ENCODE measurements around the gene SLC25A23. TPM values are rescaled to one million over a fixed set of nuclear protein-coding genes. Genes with fewer than 3 reads are reported as not detected.
A peak's percentile ranks its signal among the peaks of the same experiment; 100 is the strongest.

SLC25A23 gene
- total and polyA plus RNA-seq, 9 of the 15 experiments (the other 6 are each of a cell fraction or from before 2014, with no cell fraction given), result 6.1 to 72.0 (median 26.6) TPM

- Histone ChIP-seq H3K9me3 (replicated peaks; ENCODE audit: control insufficient read depth, insufficient read depth, low read depth, low read length) (no peaks in the 10 kb centered on the region), H3K79me2 (ENCODE audit: control insufficient read depth, insufficient read depth, low read length) (peaks cover 39% of the 10 kb centered on the region), H3K27ac (ENCODE audit: extremely low read depth, low read depth, low read length) (no peak overlapping the region), H3K4me3 (no peak overlapping the region), H3K27me3 (ENCODE audit: control insufficient read depth in 2 of 2, insufficient read depth in 2 of 2, low read length in 2 of 2) (no peaks in the 10 kb centered on the region), H4K20me1 (replicated peaks; ENCODE audit: control insufficient read depth, insufficient read depth, low read length) (peaks cover 19% of the 10 kb centered on the region), H3K9me1 (ENCODE audit: control insufficient read depth, insufficient read depth, low read length) (peaks cover 14% of the 10 kb centered on the region), H3K9ac (ENCODE audit: insufficient read depth in 1 of 2, low read depth in 2 of 2, low read length in 2 of 2) (0 out of 4 replicates have a peak overlapping the region, but pooled peaks of 1 of the 2 experiments have one; percentile 62), H3K4me1 (replicated peaks in 1 of 2; ENCODE audit: control insufficient read depth in 2 of 2, insufficient read depth in 2 of 2, low read length in 2 of 2) (peaks cover 17 to 38% of the 10 kb centered on the region in 2 experiments), H3K4me2 (ENCODE audit: insufficient read depth, low read length) (no peak overlapping the region), H2AFZ (ENCODE audit: low read depth, low read length) (no peak overlapping the region), H3K36me3 (ENCODE audit: control insufficient read depth, insufficient read depth, low read length) (peaks cover 12% of the 10 kb centered on the region)
- BruUV-seq (replicated peaks), result no TSS peak
- no peak for FAIRE-seq
- TF ChIP-seq NCOA2 (IDR thresholded peaks at IDR 0.05; ENCODE audit: partially characterized antibody in 2 of 2), result no peak
- TF ChIP-seq GTF2E2 (tag; IDR thresholded peaks at IDR 0.05), result no peak
- no peak for TF ChIP-seq ZNF324 (CRISPR knock-in tag; IDR thresholded peaks at IDR 0.05)
- TF ChIP-seq ZFP91 (CRISPR knock-in tag; IDR thresholded peaks at IDR 0.05), result no peak
- no peak for TF ChIP-seq RUNX1 (IDR thresholded peaks at IDR 0.05; ENCODE audit: low read depth)
- no peak for TF ChIP-seq ADNP (tag; IDR thresholded peaks at IDR 0.05)
- TF ChIP-seq NRF1 (conservative IDR thresholded peaks at IDR 0.05 in 1 of 2, IDR thresholded peaks at IDR 0.05 in 1 of 2), result no peak
- TF ChIP-seq ARID3B (CRISPR knock-in tag; IDR thresholded peaks at IDR 0.05; ENCODE audit: borderline replicate concordance), result no peak
- TF ChIP-seq POLR3A (IDR thresholded peaks at IDR 0.05; ENCODE audit: borderline replicate concordance, extremely low read depth, insufficient read depth, insufficient read length), result no peak
- TF ChIP-seq ZNF24 (IDR thresholded peaks at IDR 0.05), result no peak
- no peak for TF ChIP-seq GTF2A2 (tag; IDR thresholded peaks at IDR 0.05)
- TF ChIP-seq, protein P1, sequence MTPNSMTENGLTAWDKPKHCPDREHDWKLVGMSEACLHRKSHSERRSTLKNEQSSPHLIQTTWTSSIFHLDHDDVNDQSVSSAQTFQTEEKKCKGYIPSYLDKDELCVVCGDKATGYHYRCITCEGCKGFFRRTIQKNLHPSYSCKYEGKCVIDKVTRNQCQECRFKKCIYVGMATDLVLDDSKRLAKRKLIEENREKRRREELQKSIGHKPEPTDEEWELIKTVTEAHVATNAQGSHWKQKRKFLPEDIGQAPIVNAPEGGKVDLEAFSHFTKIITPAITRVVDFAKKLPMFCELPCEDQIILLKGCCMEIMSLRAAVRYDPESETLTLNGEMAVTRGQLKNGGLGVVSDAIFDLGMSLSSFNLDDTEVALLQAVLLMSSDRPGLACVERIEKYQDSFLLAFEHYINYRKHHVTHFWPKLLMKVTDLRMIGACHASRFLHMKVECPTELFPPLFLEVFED (CRISPR knock-in tag; conservative IDR thresholded peaks at IDR 0.05), result no peak
- no peak for TF ChIP-seq TCF7L2 (IDR thresholded peaks at IDR 0.05; ENCODE audit: low read depth, low read length)
- TF ChIP-seq, protein P2, sequence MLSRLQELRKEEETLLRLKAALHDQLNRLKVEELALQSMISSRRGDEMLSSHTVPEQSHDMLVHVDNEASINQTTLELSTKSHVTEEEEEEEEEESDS (CRISPR knock-in tag; IDR thresholded peaks at IDR 0.05), result no peak
- no peak for TF ChIP-seq ZNF316 (IDR thresholded peaks at IDR 0.05)
- no peak for TF ChIP-seq HNRNPUL1 (IDR thresholded peaks at IDR 0.05; ENCODE audit: low read length)
- TF ChIP-seq ZNF561 (CRISPR knock-in tag; conservative IDR thresholded peaks at IDR 0.05), result no peak
- intact Hi-C loops (cut with micrococcal nuclease), result loop anchor here (10.0 kb wide), 2 partner anchors 112 to 262 kb away; no protein-coding TSS in a partner anchor
- POLR2A ChIA-PET, result no interaction called here
- WGBS (ENCODE audit: insufficient coverage, low coverage, missing lambda C conversion rate), result 95% methylated on average over 15 of the region's 18 CpGs
- CTCF ChIA-PET (ENCODE audit: low intra/inter-chr PET ratio), result no interaction called here
- in situ Hi-C loops (cut with MboI), result no loop called here
- no peak for ATAC-seq
- DNase-seq (ENCODE audit: extremely low read depth in 1 of 4, low spot score in 3 of 4), result no peak
Observed at GRCh38 chr19:6427131-6427530, 32.5 kb downstream of the SLC25A23 start.

Data from K562 (cell line).